IMR-90 (cell line): ENCODE measurements around the gene SIPA1.

Source experiments
- CEBPB ChIP-seq: IDR thresholded peaks from 2 replicates; pipeline ENCODE4 v1.6.1; 2012; ENCODE audit warnings: low read depth, low read length, improper control_type of control experiment
- CHD1 ChIP-seq: IDR thresholded peaks from 2 replicates; pipeline ENCODE4 v1.6.1; 2012; ENCODE audit warnings: low read depth, low read length, improper control_type of control experiment
- ELK1 ChIP-seq: fragments of 150-350 bp; IDR thresholded peaks from 2 replicates; pipeline ENCODE4 v1.6.1; 2016; ENCODE audit warnings: low read depth, mild to moderate bottlenecking, low read length, moderate library complexity, borderline replicate concordance
- FOS ChIP-seq: fragments of 150-350 bp; IDR thresholded peaks from 2 replicates; pipeline ENCODE4 v1.6.1; 2016; ENCODE audit warnings: low read depth, low read length
- MAFK ChIP-seq: IDR thresholded peaks from 2 replicates; pipeline ENCODE4 v1.6.1; 2012; ENCODE audit warnings: low read depth, low read length, improper control_type of control experiment
- MAZ ChIP-seq: IDR thresholded peaks from 2 replicates; pipeline ENCODE4 v1.6.1; 2012; ENCODE audit warnings: low read depth, mild to moderate bottlenecking, low read length, improper control_type of control experiment, moderate library complexity, borderline replicate concordance
- MXI1 ChIP-seq: IDR thresholded peaks from 2 replicates; pipeline ENCODE4 v1.6.1; 2012; ENCODE audit warnings: low read depth, mild to moderate bottlenecking, low read length, moderate library complexity, borderline replicate concordance
- NFE2L2 ChIP-seq: fragments of 150-350 bp; IDR thresholded peaks from 2 replicates; pipeline ENCODE4 v1.6.1; 2016; ENCODE audit warnings: low read depth, mild to moderate bottlenecking, low read length
- POLR2A ChIP-seq: IDR thresholded peaks from 2 replicates; pipeline ENCODE4 v1.6.1; 2012; ENCODE audit warnings: mild to moderate bottlenecking, low read depth, low read length
- RAD21 ChIP-seq: IDR thresholded peaks from 2 replicates; pipeline ENCODE4 v1.6.1; 2012; ENCODE audit warnings: low read length, improper control_type of control experiment
- RCOR1 ChIP-seq: IDR thresholded peaks from 2 replicates; pipeline ENCODE4 v1.6.1; 2012; ENCODE audit warnings: mild to moderate bottlenecking, low read length, improper control_type of control experiment; ENCODE audit not compliant: insufficient replicate concordance
- RFX5 ChIP-seq: IDR thresholded peaks from 2 replicates; pipeline ENCODE4 v1.8.0; 2012; ENCODE audit warnings: low read depth, mild to moderate bottlenecking, low read length, moderate library complexity
- TF ChIP-seq, protein P1 (sequence below): conservative IDR thresholded peaks from 2 replicates; pipeline ENCODE4 v1.5.1; 2012; ENCODE audit warnings: mild to moderate bottlenecking, low read depth, low read length, improper control_type of control experiment

GRCh38 chr11:65651339-65651588, 13.4 kb downstream of the SIPA1 start:
- TF ChIP-seq, protein P1, sequence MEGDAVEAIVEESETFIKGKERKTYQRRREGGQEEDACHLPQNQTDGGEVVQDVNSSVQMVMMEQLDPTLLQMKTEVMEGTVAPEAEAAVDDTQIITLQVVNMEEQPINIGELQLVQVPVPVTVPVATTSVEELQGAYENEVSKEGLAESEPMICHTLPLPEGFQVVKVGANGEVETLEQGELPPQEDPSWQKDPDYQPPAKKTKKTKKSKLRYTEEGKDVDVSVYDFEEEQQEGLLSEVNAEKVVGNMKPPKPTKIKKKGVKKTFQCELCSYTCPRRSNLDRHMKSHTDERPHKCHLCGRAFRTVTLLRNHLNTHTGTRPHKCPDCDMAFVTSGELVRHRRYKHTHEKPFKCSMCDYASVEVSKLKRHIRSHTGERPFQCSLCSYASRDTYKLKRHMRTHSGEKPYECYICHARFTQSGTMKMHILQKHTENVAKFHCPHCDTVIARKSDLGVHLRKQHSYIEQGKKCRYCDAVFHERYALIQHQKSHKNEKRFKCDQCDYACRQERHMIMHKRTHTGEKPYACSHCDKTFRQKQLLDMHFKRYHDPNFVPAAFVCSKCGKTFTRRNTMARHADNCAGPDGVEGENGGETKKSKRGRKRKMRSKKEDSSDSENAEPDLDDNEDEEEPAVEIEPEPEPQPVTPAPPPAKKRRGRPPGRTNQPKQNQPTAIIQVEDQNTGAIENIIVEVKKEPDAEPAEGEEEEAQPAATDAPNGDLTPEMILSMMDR = no peak
- TF ChIP-seq ELK1 = no peak
- no peak for TF ChIP-seq POLR2A
- no peak for TF ChIP-seq MAZ
- TF ChIP-seq CHD1 = no peak
- no peak for TF ChIP-seq NFE2L2
- TF ChIP-seq FOS = no peak
- TF ChIP-seq CEBPB = no peak
- TF ChIP-seq RFX5 = no peak
- TF ChIP-seq MXI1 = no peak
- TF ChIP-seq RAD21 = no peak
- TF ChIP-seq RCOR1 = no peak
- no peak for TF ChIP-seq MAFK
